PFSK-1 (cell line): ENCODE data around the gene FGF11.

Experiments used
- FOXP2 ChIP-seq: optimal IDR thresholded peaks from 2 replicates; pipeline ENCODE3; 2011; ENCODE audit warnings: borderline replicate concordance, control low read depth, inconsistent platforms; ENCODE audit not compliant: insufficient read depth; ENCODE audit errors: extremely low read length, extremely low read depth
- POLR2AphosphoS5 ChIP-seq: IDR thresholded peaks from 2 replicates; pipeline ENCODE4 v1.6.1; 2012; ENCODE audit warnings: low read depth, mild to moderate bottlenecking, control low read depth, low read length, moderate library complexity
- REST ChIP-seq, 2 experiments: IDR thresholded peaks; 2 replicates each; pipeline versions ENCODE4 v1.6.1 to v1.8.0; 2011 to 2012; ENCODE audit warnings: low read depth in 2 of 2, low read length in 2 of 2, control low read depth in 1 of 2, inconsistent platforms in 1 of 2, mild to moderate bottlenecking in 1 of 2, moderate library complexity in 1 of 2; ENCODE audit not compliant: insufficient read depth in 1 of 2
- SIN3A ChIP-seq: IDR thresholded peaks from 2 replicates; pipeline ENCODE4 v1.6.1; 2012; ENCODE audit warnings: mild to moderate bottlenecking, low read length, moderate library complexity, borderline replicate concordance; ENCODE audit not compliant: insufficient read depth
- TAF1 ChIP-seq: IDR thresholded peaks from 2 replicates; pipeline ENCODE4 v1.6.1; 2012; ENCODE audit warnings: low read length, control low read depth, borderline replicate concordance; ENCODE audit not compliant: insufficient read depth

GRCh38 chr17:7493941-7494340 is 54.6 kb downstream of the FGF11 start:
- TF ChIP-seq REST (IDR thresholded peaks at IDR 0.05; ENCODE audit: insufficient read depth in 1 of 2, low read depth in 2 of 2, low read length in 2 of 2) (no peak), POLR2AphosphoS5 (no peak), TAF1 (no peak), SIN3A (no peak), FOXP2 (no peak)
